Measurements from ENCODE around the gene RASSF3.

GRCh38 chr12:64667793-64668192 is 57.5 kb downstream of the RASSF3 start:
- TF ChIP-seq POLR2A (IDR thresholded peaks at IDR 0.05) = no peak
- no peak for TF ChIP-seq CTCF (IDR thresholded peaks at IDR 0.05)
